Hippocampal formation (tissue), 2 donors: ENCODE results near the gene GPX8.
A peak's percentile ranks its signal among the peaks of the same experiment; 100 is the strongest.

Experiments
- DNase-seq, 2 donors: peaks; one replicate each; lab custom pipeline; 2025; lab: John Stamatoyannopoulos, UW

GPX8 gene

GRCh38 chr5:55172937-55173686 lies 13.1 kb downstream of the GPX8 start, which contains the start of gene CDC20B:
Gene CDC20B, minus strand, starts transcription at chr5:55173177. Its CDS starts 177 bp downstream, at chr5:55173000.
- DNase-seq, result peak; percentile 6 to 48

- no peak for DNase-seq
These were observed 13.8 kb downstream of the GPX8 start for GRCh38 chr5:55173687-55174230.

GRCh38 chr5:55175781-55176175 lies 15.8 kb downstream of the GPX8 start:
- no peak for DNase-seq

GRCh38 chr5:55176176-55176818 lies 16.3 kb downstream of the GPX8 start:
- no peak for DNase-seq

- DNase-seq, result no peak
These were observed 17.1 kb downstream of the GPX8 start for GRCh38 chr5:55177078-55177477.

- DNase-seq, result no peak
These were observed 20.0 kb downstream of the GPX8 start for GRCh38 chr5:55180016-55180415.

- no peak for DNase-seq
These were observed 27.4 kb downstream of the GPX8 start for GRCh38 chr5:55187370-55187769.

GRCh38 chr5:55188656-55189540 lies 28.9 kb downstream of the GPX8 start:
- no peak for DNase-seq

GRCh38 chr5:55191165-55191564 lies 31.2 kb downstream of the GPX8 start:
- DNase-seq, result no peak

- no peak for DNase-seq
These were observed 45.0 kb downstream of the GPX8 start for GRCh38 chr5:55205001-55205400.

GRCh38 chr5:55211184-55211874 lies 51.4 kb downstream of the GPX8 start:
- DNase-seq, result no peak
